PC-3 (cell line): Measurements from ENCODE around the gene NRCAM. TPM values are rescaled to one million over a fixed set of nuclear protein-coding genes. Genes with fewer than 3 reads are reported as not detected.

Experiments used
- ATAC-seq: fragments of 200-7000 bp; cut with Tn5 transposase; 2 replicates; pipeline ENCODE4 v1.9.1; 2020; ENCODE audit warnings: mild to moderate bottlenecking, moderate library complexity
- BruUV-seq: library from RNA; stranded (reverse); fragments of 400-500 nt; replicated peaks from 2 replicates; lab custom pipeline; 2021; lab: Mats Ljungman, UMichigan
- CTCF ChIA-PET: fragments of 300-600 bp; sonication (Branson Sonifier 250); formaldehyde crosslinking; loops from one replicate; lab custom pipeline; 2022; ENCODE audit warnings: antibody characterized with exemption; lab: Charles Lee
- POLR2A ChIA-PET: fragments of 300-600 bp; sonication (Branson Sonifier 250); formaldehyde crosslinking; loops from one replicate; lab custom pipeline; 2022; ENCODE audit warnings: antibody characterized with exemption; ENCODE audit not compliant: unreplicated experiment; lab: Charles Lee
- DNase-seq: peaks from one replicate; pipeline ENCODE4 v3.0.0-alpha.2; 2015
- H2AFZ ChIP-seq: fragments of 300-600 bp; sonication (generic); 2 replicates; pipeline ENCODE4 v1.6.0; 2016; ENCODE audit warnings: antibody characterized with exemption, low read length
- H3F3A ChIP-seq: fragments of 300-600 bp; sonication (generic); one replicate; pipeline ENCODE4 v1.6.0; 2017; ENCODE audit warnings: antibody characterized with exemption, low read length, control low read depth, mild to moderate bottlenecking; ENCODE audit not compliant: unreplicated experiment
- H3K27ac ChIP-seq: fragments of 300-600 bp; sonication (generic); 2 replicates; pipeline ENCODE4 v1.5.1; 2016; ENCODE audit warnings: mild to moderate bottlenecking, low read length
- H3K27me3 ChIP-seq: fragments of 300-600 bp; sonication (generic); 2 replicates; pipeline ENCODE4 v1.6.1; 2016; ENCODE audit warnings: low read length, mixed read lengths
- H3K36me3 ChIP-seq: fragments of 300-600 bp; sonication (generic); 2 replicates; pipeline ENCODE4 v1.6.1; 2016; ENCODE audit warnings: low read depth, mixed run types, low read length, mixed read lengths
- H3K4me1 ChIP-seq: fragments of 300-600 bp; sonication (generic); 2 replicates; pipeline ENCODE4 v1.5.1; 2016; ENCODE audit warnings: low read length; ENCODE audit not compliant: insufficient read depth
- H3K4me2 ChIP-seq: fragments of 300-600 bp; sonication (generic); 2 replicates; pipeline ENCODE4 v1.6.0; 2016; ENCODE audit warnings: low read length
- H3K4me3 ChIP-seq: fragments of 300-600 bp; sonication (generic); 2 replicates; pipeline ENCODE4 v1.5.1; 2016; ENCODE audit warnings: mild to moderate bottlenecking, low read length, mixed read lengths
- H3K79me2 ChIP-seq: fragments of 300-600 bp; sonication (generic); 2 replicates; pipeline ENCODE4 v1.6.1; 2017; ENCODE audit warnings: low read length, mixed read lengths
- H3K9ac ChIP-seq: fragments of 300-600 bp; sonication (generic); 2 replicates; pipeline ENCODE4 v1.6.0; 2016; ENCODE audit warnings: mild to moderate bottlenecking, low read length
- H3K9me2 ChIP-seq: fragments of 300-600 bp; sonication (generic); replicated peaks from 2 replicates; pipeline ENCODE4 v1.6.1; 2016; ENCODE audit warnings: mixed run types, low read length, mixed read lengths
- H3K9me3 ChIP-seq: fragments of 300-600 bp; sonication (generic); 2 replicates; pipeline ENCODE4 v1.6.1; 2016; ENCODE audit warnings: low read length, mixed read lengths
- H4K20me1 ChIP-seq: fragments of 300-600 bp; sonication (generic); 2 replicates; pipeline ENCODE4 v1.6.1; 2016; ENCODE audit warnings: low read length, mixed read lengths
- CTCF ChIP-seq: fragments of 300-600 bp; sonication (generic); conservative IDR thresholded peaks from 2 replicates; pipeline ENCODE4 v1.5.1; 2017; ENCODE audit warnings: antibody characterized with exemption, low read depth, mild to moderate bottlenecking, low read length
- EZH2 ChIP-seq: fragments of 300-600 bp; sonication (generic); IDR thresholded peaks from one replicate; pipeline ENCODE4 v1.6.1; 2017; ENCODE audit warnings: antibody characterized with exemption, mild to moderate bottlenecking, low read length; ENCODE audit not compliant: unreplicated experiment
- EZH2phosphoT487 ChIP-seq: fragments of 300-600 bp; sonication (generic); IDR thresholded peaks from 2 replicates; pipeline ENCODE4 v1.6.1; 2018; ENCODE audit warnings: mild to moderate bottlenecking, antibody characterized with exemption, low read length, borderline replicate concordance
- intact Hi-C: fragments of 100-400 bp; cut with micrococcal nuclease; formaldehyde crosslinking; loops from 2 replicates; pipeline ENCODE4 v1.9.0; 2023
- total RNA-seq: library from RNA; depleted of rRNA; stranded (reverse); fragments of >200 nt; gene quantifications from 2 replicates; pipeline ENCODE4 v1.2.3, GENCODE V29; 2014

Gene NRCAM
- total RNA-seq, 1 experiment from 2014 or later: not detected

- no peak overlapping the region for H3K4me2 ChIP-seq
- POLR2A ChIA-PET: no interaction called here
- H4K20me1 ChIP-seq: no peaks in the 10 kb centered on the region
- BruUV-seq: no TSS peak
- H3K9ac ChIP-seq: no peak overlapping the region
- H3K9me3 ChIP-seq: no peaks in the 10 kb centered on the region
- no peak overlapping the region for H3K27ac ChIP-seq
- no peaks in the 10 kb centered on the region for H3F3A ChIP-seq
- intact Hi-C loops: no loop called here
- ATAC-seq (no peak), DNase-seq (no peak)
- no peak overlapping the region for H2AFZ ChIP-seq
- CTCF ChIA-PET: interaction anchor here (0.7 kb wide), 1 partner anchor 13 kb away, joined by 4 read pairs; no protein-coding TSS in a partner anchor
- H3K4me1 ChIP-seq: 0 out of 2 replicates have a peak, but pooled peaks cover 4% of the 10 kb centered on the region
- no peak overlapping the region for H3K4me3 ChIP-seq
- no peaks in the 10 kb centered on the region for H3K36me3 ChIP-seq
- H3K27me3 ChIP-seq: no peaks in the 10 kb centered on the region
- TF ChIP-seq EZH2 (no peak), CTCF (no peak), EZH2phosphoT487 (no peak)
- no peaks in the 10 kb centered on the region for H3K79me2 ChIP-seq
- H3K9me2 ChIP-seq: no peaks in the 10 kb centered on the region
Observed at GRCh38 chr7:108129018-108129965, 326.9 kb downstream of the NRCAM start.

- no peaks in the 10 kb centered on the region for H4K20me1 ChIP-seq
- 0 out of 2 replicates have a peak, but pooled peaks cover 4% of the 10 kb centered on the region for H3K4me1 ChIP-seq
- no peaks in the 10 kb centered on the region for H3F3A ChIP-seq
- H3K9ac ChIP-seq: no peak overlapping the region
- DNase-seq (no peak), ATAC-seq (no peak)
- POLR2A ChIA-PET: no interaction called here
- H3K9me3 ChIP-seq: no peaks in the 10 kb centered on the region
- no peak overlapping the region for H3K4me2 ChIP-seq
- BruUV-seq: no TSS peak
- no peaks in the 10 kb centered on the region for H3K9me2 ChIP-seq
- TF ChIP-seq EZH2phosphoT487 (no peak), CTCF (no peak), EZH2 (no peak)
- no peak overlapping the region for H2AFZ ChIP-seq
- H3K4me3 ChIP-seq: no peak overlapping the region
- H3K27me3 ChIP-seq: no peaks in the 10 kb centered on the region
- intact Hi-C loops: no loop called here
- CTCF ChIA-PET: no interaction called here
- H3K36me3 ChIP-seq: no peaks in the 10 kb centered on the region
- no peak overlapping the region for H3K27ac ChIP-seq
- no peaks in the 10 kb centered on the region for H3K79me2 ChIP-seq
Observed at GRCh38 chr7:108128514-108128913, 327.7 kb downstream of the NRCAM start.

- DNase-seq: no peak
- H3K4me2 ChIP-seq: no peak overlapping the region
Observed at GRCh38 chr7:108127461-108127860, 328.8 kb downstream of the NRCAM start.

More at GRCh38 chr7:108127461-108127860, 328.8 kb downstream of the NRCAM start:
- H3K9me2 ChIP-seq: no peaks in the 10 kb centered on the region
- no peaks in the 10 kb centered on the region for H4K20me1 ChIP-seq
- H3K36me3 ChIP-seq: no peaks in the 10 kb centered on the region
- ChIA-PET POLR2A (no interaction called here), CTCF (no interaction called here)
- H3K27ac ChIP-seq: no peak overlapping the region
- H3K9ac ChIP-seq: no peak overlapping the region
- 0 out of 2 replicates have a peak, but pooled peaks cover 4% of the 10 kb centered on the region for H3K4me1 ChIP-seq
- H3K27me3 ChIP-seq: no peaks in the 10 kb centered on the region
- TF ChIP-seq CTCF (no peak), EZH2 (no peak), EZH2phosphoT487 (no peak)
- no peaks in the 10 kb centered on the region for H3F3A ChIP-seq
- H3K4me3 ChIP-seq: no peak overlapping the region
- H2AFZ ChIP-seq: no peak overlapping the region
- intact Hi-C loops: no loop called here
- H3K9me3 ChIP-seq: no peaks in the 10 kb centered on the region
- H3K79me2 ChIP-seq: no peaks in the 10 kb centered on the region
- no TSS peak for BruUV-seq
- no peak for ATAC-seq
